Ovary (tissue), 3 donors: ENCODE measurements around the gene CENPE.

Source experiments
- CTCF ChIP-seq, 3 donors: fragments of 450-650 bp in 2 of 3; fragments of 200-600 bp in 1 of 3; IDR thresholded peaks; one replicate each; pipeline versions ENCODE4 v1.5.1 to v1.8.0; 2016 to 2022; ENCODE audit warnings: antibody characterized with exemption in 3 of 3, mild to moderate bottlenecking in 1 of 3
- EP300 ChIP-seq: sonication (generic); formaldehyde crosslinking; IDR thresholded peaks from one replicate; pipeline ENCODE4 v1.6.1; 2017; ENCODE audit warnings: antibody characterized with exemption
- POLR2A ChIP-seq: fragments of 450-650 bp; IDR thresholded peaks from one replicate; pipeline ENCODE4 v1.6.1; 2017; ENCODE audit warnings: antibody characterized with exemption, mild to moderate bottlenecking, moderate library complexity
- donor health status: DM: no; HTN: no; CAD: no.

GRCh38 chr4:103168993-103169392 lies 29.1 kb downstream of the CENPE start:
- TF ChIP-seq CTCF (IDR thresholded peaks at IDR 0.05) (no peak), POLR2A (no peak), EP300 (no peak)
